GM19395 (cell line): ENCODE data around the gene MAPKAPK3.

Source experiments
- ATAC-seq: cut with Tn5 transposase; IDR thresholded peaks from one replicate; pipeline ENCODE4 v1.9.1; 2021; ENCODE audit warnings: mild to moderate bottlenecking, moderate library complexity; ENCODE audit not compliant: unreplicated experiment

The MAPKAPK3 gene

GRCh38 chr3:50625231-50626182, 8.6 kb downstream of the MAPKAPK3 start:
- ATAC-seq, result no peak

DNA sequence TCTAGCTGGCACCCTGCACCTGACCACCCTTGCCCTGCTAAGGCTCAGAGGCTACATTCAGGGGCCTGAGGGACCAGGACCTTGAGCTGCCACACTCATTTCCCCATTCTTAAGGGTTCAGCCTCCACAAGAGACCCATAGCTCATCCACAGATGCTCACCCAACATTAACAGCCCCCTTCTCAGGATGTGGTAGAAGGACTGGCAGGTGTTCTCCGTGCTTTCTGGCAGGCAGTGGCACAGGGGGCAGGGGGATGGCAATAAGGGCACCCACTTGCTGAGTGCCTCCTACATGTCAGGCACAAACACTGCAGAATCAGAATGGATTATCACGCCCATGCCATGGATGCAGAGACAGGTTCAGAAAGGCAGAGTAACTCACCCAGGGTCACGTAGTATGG, 9.4 kb downstream of the MAPKAPK3 start:
- no peak for ATAC-seq

DNA sequence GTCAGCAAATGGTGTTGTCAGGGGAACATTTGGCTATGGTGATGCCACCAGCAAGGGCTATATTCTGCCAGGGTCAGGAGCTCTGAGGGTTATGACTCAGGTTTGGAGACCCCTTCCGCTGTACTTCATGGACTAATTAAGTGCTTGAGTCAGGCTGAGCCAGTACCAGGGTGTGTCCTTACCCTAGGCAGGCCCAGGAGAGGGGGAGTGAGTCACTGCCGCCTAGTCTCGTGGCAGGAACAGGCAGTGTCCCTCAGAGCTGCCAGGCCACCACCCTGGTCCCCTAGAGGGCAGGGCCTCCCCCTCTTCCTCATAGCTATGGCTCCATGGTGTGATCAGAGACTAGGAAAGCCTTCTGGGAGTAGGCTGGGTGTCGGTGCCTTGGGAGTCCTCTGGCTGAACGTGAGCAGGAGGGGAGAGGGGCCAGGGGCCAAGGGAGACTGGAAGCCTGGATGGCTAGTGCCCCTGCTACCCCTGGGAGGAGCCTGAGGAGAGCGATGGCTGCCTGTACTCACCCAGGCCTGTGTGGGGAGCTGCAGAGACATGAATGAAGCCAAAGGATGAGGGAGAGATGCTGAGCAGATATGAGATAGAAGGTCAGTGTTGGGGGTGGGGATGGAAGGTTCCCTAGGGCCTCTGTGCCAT, 10.6 kb downstream of the MAPKAPK3 start:
- no peak for ATAC-seq

DNA sequence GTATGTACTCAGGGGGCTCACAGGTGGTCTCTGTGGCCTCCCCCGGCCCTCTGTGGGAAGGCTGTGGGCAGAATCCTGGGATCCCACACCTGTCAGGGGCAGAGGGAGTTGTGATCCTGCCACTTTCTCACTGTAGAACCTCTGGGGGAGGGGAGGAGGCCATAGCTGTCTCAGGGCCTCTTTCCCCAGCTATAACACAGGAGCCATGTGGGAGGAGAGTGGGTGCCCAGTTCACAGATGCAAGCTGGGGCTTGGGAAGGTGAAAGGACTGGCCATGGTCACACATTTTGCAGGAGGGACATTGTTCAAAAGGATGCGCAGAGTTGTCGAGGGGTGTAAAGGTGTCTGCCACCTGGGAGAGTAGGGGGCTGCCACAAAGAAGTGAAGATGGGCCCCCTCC, 11.7 kb downstream of the MAPKAPK3 start:
- ATAC-seq, result no peak

DNA sequence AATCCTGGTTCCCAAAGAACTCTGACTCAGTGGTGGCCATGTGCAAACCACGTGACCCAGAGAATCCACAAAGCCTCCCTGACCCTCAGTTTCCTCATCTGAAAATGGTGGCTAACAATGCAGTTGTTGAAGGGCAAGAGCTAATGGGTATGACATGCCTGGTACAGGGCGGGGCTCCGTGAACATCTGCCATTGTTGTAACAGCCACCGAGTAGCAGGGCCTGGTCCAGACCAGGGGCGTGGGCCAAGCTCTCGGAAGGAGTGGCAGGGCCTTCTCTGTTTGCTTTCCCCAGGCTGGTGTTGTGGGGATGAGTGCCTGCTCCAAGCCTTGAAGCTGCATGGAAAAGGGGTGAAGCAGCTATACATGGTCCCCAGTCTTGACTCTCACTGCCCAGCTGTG, 13.4 kb downstream of the MAPKAPK3 start:
- no peak for ATAC-seq

GRCh38 chr3:50630877-50631276, 13.9 kb downstream of the MAPKAPK3 start:
- ATAC-seq, result no peak

GRCh38 chr3:50632450-50632849, 15.5 kb downstream of the MAPKAPK3 start:
- ATAC-seq, result no peak

DNA sequence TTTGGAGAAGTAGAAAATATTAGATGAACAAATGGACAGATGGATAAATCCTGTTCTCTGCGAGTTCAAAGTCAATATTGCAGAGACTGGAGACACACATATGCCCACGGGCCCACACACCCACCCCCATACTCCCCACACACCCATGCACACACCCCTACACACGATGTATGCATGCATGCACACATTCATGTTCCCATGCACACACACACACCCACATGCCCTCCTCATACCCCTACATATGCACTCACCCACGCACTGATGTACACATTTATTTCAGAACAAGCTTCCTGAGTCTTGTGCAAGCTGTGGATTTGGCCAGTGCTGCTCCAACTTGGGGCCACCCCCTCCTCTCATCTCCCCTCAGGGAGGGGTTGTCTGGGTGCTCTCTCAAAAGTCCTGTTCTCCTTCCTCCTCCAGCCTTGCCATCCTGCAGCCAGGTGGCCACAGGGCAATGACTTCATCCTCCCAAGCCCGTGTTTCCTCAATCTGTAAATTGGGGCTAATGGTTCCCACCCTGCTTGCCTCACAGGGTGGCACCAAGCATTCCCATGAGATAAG, 16.4 kb downstream of the MAPKAPK3 start:
- ATAC-seq, result no peak

- no peak for ATAC-seq
These were observed 18.1 kb downstream of the MAPKAPK3 start for GRCh38 chr3:50635066-50635465.

DNA sequence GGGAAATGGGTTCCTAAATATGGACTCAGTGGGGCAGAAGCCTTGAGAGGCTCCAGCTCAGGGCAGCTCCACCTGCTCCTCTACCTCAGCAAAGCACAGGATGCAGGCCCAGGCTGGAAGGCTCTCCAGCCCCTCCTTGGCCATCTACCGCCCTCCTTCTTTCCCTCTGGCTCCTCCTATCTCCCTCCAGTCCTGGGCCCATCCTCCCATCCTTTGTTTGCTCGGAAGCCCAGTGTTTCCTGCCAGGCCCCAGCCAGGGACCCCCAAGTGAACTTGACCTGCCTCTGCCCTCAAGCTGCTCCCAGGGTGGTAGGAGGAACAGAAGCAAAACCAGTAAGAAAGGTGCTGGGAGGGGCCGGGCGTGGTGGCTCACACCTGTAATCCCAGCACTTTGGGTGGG, 20.1 kb downstream of the MAPKAPK3 start:
- ATAC-seq, result no peak

DNA sequence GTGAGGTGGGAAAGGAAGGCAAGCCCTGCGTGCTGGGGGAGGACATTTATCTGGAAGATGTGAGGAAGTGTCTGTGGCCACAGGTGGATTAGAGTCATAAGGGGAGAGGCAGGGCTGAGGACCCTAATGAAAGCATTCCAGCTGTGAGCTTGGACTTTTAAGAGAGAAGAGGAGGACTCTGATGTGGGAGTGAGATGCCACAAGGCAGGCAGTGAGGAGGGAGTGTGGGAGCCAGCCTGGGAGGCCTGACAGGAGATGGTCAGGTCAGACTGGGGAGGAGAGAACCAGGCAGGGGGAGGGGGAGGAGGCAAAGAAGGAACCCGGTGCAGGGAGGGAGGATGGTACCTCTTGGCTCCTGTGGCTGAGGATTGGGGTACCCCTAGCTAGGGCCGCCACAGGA, 21.0 kb downstream of the MAPKAPK3 start:
- ATAC-seq, result no peak

- no peak for ATAC-seq
These were observed 22.1 kb downstream of the MAPKAPK3 start for GRCh38 chr3:50639055-50639494.

DNA sequence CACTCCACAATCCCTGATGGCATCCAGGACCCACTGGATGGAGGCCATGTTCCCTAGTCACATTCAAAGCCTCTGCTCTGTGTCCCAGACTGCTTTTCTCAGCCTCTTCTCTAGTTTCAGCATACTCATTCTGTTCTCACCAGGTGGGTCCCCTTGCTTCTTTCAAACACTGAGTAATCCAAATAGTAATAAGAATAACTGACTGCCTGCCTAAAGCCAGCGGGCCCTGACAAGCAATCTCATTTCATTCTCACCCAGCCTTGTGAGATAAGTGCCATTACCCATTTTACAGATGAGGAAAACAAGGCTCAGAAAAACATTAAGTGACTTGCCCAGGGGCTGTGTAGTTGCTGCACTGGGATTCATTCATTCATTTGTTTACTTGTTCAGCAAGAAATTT, 25.4 kb downstream of the MAPKAPK3 start:
- no peak for ATAC-seq

DNA sequence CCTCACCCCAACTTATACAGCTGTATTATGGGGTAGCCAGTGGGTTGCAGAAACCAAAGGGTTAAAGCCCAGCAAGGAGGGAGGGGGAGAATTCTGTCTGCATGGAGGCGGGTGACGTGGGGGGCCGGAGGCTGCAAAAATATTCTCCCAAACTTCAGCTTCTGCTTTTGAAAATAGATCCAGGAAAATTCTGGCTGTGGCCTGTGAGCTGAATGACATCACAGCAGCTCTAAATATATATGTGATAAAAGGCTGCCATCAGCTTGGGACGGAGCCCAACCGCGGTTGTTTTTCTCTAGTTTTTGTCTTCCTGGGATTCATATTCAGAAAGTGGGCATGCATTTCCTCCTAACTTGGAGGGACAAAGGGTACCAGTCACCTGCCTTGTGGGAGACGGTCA, 27.6 kb downstream of the MAPKAPK3 start:
- ATAC-seq, result no peak

GRCh38 chr3:50645378-50645777, 28.4 kb downstream of the MAPKAPK3 start:
- no peak for ATAC-seq

GRCh38 chr3:50648313-50648712, 31.4 kb downstream of the MAPKAPK3 start:
- no peak for ATAC-seq

GRCh38 chr3:50648944-50649343, 32.0 kb downstream of the MAPKAPK3 start:
- ATAC-seq, result no peak

DNA sequence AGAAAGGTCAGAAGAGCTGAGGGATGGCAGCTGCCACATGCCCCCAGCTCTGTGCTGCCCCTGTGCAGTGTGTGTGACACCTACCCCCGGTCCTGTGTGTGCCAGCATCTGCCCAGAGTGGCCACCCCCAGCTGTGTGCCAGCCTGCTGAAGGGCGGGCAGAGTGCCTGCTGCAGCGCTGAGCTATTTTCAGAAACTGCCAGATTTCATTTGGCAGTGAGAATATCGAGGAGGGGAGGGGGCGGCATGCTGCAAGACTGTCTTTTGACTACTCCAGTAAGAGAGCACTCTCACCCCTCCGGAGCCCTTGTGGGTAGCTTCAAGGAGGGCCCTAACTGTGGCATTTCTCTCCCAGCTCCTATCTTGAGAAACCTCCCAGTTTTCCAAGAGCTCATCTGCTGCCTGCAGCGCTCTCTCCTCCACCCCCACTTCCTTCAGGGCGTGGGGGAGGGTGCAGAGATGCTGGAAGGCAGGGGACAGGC, 32.5 kb downstream of the MAPKAPK3 start:
- ATAC-seq, result no peak

DNA sequence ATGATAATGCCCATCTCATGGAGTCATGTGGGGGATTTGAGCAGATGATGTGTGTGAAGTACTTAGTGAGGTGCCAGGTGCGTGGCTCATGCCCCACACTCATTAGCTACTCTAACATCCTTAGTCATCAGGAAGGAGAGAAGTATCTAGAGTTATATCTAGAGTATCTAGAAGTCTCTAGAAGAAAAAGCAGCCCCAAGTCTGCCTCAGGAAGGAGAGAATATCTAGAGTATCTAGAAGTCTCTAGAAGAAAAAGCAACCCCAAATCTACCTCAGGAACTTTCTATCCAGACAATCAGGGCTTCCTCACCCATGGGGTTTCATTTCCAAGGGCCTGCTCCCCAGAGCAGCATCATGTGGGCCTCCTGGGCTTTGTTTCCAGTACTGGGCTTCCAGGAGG, 33.1 kb downstream of the MAPKAPK3 start:
- no peak for ATAC-seq

GRCh38 chr3:50651445-50651844, 34.5 kb downstream of the MAPKAPK3 start:
- no peak for ATAC-seq

DNA sequence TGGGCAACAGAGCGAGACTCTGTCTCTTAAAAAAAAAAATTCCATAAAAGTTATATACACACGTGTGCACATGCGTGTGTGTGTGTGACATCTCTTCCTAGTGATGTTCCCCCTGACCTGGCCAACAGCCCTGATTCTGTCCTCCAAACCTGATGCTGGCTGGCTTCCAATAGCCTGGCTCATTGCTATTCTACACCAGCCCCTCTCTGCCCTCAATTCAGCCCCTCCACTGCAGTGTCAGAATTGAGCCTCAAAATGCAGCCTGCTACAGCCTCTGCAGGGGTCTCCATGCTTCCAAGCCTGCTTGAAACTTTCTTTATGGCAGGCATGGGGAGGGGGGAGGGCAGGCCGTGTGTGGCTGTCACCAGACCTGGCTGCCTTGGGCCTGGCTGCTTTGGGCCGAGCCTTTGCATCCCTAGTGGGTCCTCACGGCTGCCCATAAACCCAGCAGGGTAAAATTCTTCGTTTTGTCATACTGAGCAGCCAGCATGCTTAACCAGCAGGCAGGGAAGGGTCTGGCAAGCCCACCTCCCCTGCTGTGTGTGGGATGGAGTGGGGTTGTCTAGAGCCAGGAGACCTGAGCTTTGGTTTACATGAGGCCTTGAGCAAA, 35.1 kb downstream of the MAPKAPK3 start:
- ATAC-seq, result no peak
